Keratinocyte (primary cell): ENCODE data around the gene NAALADL1. TPM values are rescaled to one million over a fixed set of nuclear protein-coding genes. Genes with fewer than 3 reads are reported as not detected.

Source experiments
- DNase-seq: peaks from one replicate; pipeline ENCODE4 v3.0.0-alpha.2; 2011; ENCODE audit warnings: low read depth, missing footprints, low spot score
- FAIRE-seq: peaks from 2 replicates; lab custom pipeline; 2011; peaks lifted over from hg19 to GRCh38; lab: Jason Lieb, UNC
- H2AFZ ChIP-seq: 2 replicates; pipeline ENCODE4 v1.6.0; 2012; ENCODE audit warnings: low read length, control low read depth, inconsistent platforms; ENCODE audit not compliant: control insufficient read depth
- H3K27ac ChIP-seq: 2 replicates; pipeline ENCODE4 v1.5.1; 2011; ENCODE audit warnings: low read length; ENCODE audit not compliant: control insufficient read depth, insufficient read depth
- H3K27me3 ChIP-seq: 3 replicates; pipeline ENCODE4 v1.6.0; 2011; ENCODE audit warnings: low read length; ENCODE audit not compliant: control insufficient read depth, insufficient read depth; ENCODE audit errors: extremely low read depth
- H3K36me3 ChIP-seq, 2 experiments: 2 replicates in 1 of 2; 3 replicates in 1 of 2; pipeline ENCODE4 v1.5.1; 2011; ENCODE audit warnings: low read length in 2 of 2, mild to moderate bottlenecking in 1 of 2; ENCODE audit not compliant: control insufficient read depth in 2 of 2, insufficient read depth in 2 of 2; ENCODE audit errors: extremely low read depth in 1 of 2
- H3K4me1 ChIP-seq: 3 replicates; pipeline ENCODE4 v1.5.1; 2011; ENCODE audit warnings: low read length; ENCODE audit not compliant: control insufficient read depth, insufficient read depth; ENCODE audit errors: extremely low read depth
- H3K4me2 ChIP-seq: 3 replicates; pipeline ENCODE4 v1.6.0; 2011; ENCODE audit warnings: low read depth, low read length; ENCODE audit not compliant: control insufficient read depth, insufficient read depth; ENCODE audit errors: extremely low read depth
- H3K4me3 ChIP-seq, 3 experiments: fragments of 200-600 bp in 1 of 3; sonication (generic) in 1 of 3; 2 replicates in 2 of 3; 3 replicates in 1 of 3; pipeline ENCODE4 v1.5.1; 2011 to 2016; ENCODE audit warnings: low read length in 3 of 3, mild to moderate bottlenecking in 3 of 3, control low read depth in 2 of 3, inconsistent platforms in 1 of 3, low read depth in 1 of 3, mixed read lengths in 1 of 3, mixed run types in 1 of 3, moderate library complexity in 1 of 3; ENCODE audit not compliant: control insufficient read depth in 2 of 3, insufficient read depth in 2 of 3; ENCODE audit errors: extremely low read depth in 1 of 3
- H3K79me2 ChIP-seq: 2 replicates; pipeline ENCODE4 v1.6.0; 2012; ENCODE audit warnings: low read length; ENCODE audit not compliant: control insufficient read depth, insufficient read depth
- H3K9ac ChIP-seq: 3 replicates; pipeline ENCODE4 v1.6.0; 2011; ENCODE audit warnings: low read length; ENCODE audit not compliant: control insufficient read depth, insufficient read depth; ENCODE audit errors: extremely low read depth
- H3K9me1 ChIP-seq: 3 replicates; pipeline ENCODE4 v1.6.0; 2011; ENCODE audit warnings: low read length; ENCODE audit not compliant: control insufficient read depth, insufficient read depth; ENCODE audit errors: extremely low read depth
- H3K9me3 ChIP-seq: 2 replicates; pipeline ENCODE4 v1.5.1; 2012; ENCODE audit warnings: low read depth, low read length; ENCODE audit not compliant: control insufficient read depth
- H4K20me1 ChIP-seq: 3 replicates; pipeline ENCODE4 v1.6.0; 2011; ENCODE audit warnings: low read length; ENCODE audit not compliant: control insufficient read depth, insufficient read depth; ENCODE audit errors: extremely low read depth
- EZH2 ChIP-seq: IDR thresholded peaks from one replicate; pipeline ENCODE4 v1.6.1; 2012; ENCODE audit warnings: inconsistent platforms, mild to moderate bottlenecking, low read length, moderate library complexity
- dilution Hi-C: fragments of 300-500 bp; cut with MboI; formaldehyde crosslinking; loops from one replicate; pipeline ENCODE4 v1.7.0; 2020; ENCODE audit warnings: low sequenced_read_pairs; ENCODE audit not compliant: extremely low pct_ligation_motif_present
- polyA plus RNA-seq, 5 experiments: library from polyadenylated mRNA; depleted of rRNA in 3 of 5; stranded (reverse) in 3 of 5; stranded (forward) in 1 of 5; unstranded in 1 of 5; fragments of >200 nt; gene quantifications; 1 replicate in 1 of 5; 2 replicates in 3 of 5; 3 replicates in 1 of 5; pipeline versions ENCODE4 v1.2.1 to v1.2.3, GENCODE V29; 2011 to 2012; ENCODE audit warnings: missing spikeins in 2 of 5, low read depth in 1 of 5, low replicate concordance in 1 of 5
- TF ChIP-seq, protein P1 (sequence below), 3 experiments: IDR thresholded peaks in 1 of 3; conservative IDR thresholded peaks in 1 of 3; optimal IDR thresholded peaks in 1 of 3; 2 replicates in 2 of 3; 3 replicates in 1 of 3; pipeline versions ENCODE3 to v1.5.1; 2011; ENCODE audit warnings: low read length in 3 of 3, mild to moderate bottlenecking in 3 of 3, moderate library complexity in 2 of 3, control low read depth in 1 of 3, inconsistent platforms in 1 of 3; ENCODE audit not compliant: insufficient read depth in 2 of 3; ENCODE audit errors: extremely low read depth in 1 of 3

The NAALADL1 gene
- polyA plus RNA-seq, 1 donor (not counting 4 experiments of a cell fraction or from before 2014, with no cell fraction given) = 2.3 TPM

DNA sequence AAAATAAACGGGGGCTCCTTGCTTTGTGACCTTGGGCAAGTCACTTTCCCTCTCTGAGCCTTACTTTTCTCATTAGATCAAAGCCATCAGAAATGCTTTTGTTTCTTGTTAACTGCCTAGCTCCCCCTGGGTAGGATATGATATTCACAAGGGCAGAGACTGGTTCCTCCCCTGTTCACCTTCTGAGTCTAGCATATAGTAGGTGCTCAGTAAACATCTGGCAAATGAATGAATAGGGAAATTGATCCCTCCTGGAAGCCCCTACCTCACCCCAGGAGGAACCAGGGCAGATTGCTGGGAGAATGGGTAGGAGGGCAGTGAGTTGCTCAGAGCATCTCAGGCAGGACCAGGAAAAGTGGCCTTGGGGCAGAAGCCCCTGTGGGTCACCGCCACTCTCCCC is 23.9 kb downstream of the NAALADL1 start:
- Histone ChIP-seq H2AFZ (no peak overlapping the region), H3K27ac (no peak overlapping the region), H4K20me1 (no peaks in the 10 kb centered on the region), H3K4me1 (no peaks in the 10 kb centered on the region), H3K4me2 (no peak overlapping the region), H3K9me3 (no peaks in the 10 kb centered on the region), H3K4me3 (no peak overlapping the region), H3K9ac (no peak overlapping the region), H3K79me2 (no peaks in the 10 kb centered on the region), H3K27me3 (no peaks in the 10 kb centered on the region), H3K36me3 (peaks cover 4 to 17% of the 10 kb centered on the region in 2 experiments), H3K9me1 (no peaks in the 10 kb centered on the region)
- DNase-seq (no peak), FAIRE-seq (no peak)
- no peak for TF ChIP-seq EZH2
- TF ChIP-seq, protein P1, sequence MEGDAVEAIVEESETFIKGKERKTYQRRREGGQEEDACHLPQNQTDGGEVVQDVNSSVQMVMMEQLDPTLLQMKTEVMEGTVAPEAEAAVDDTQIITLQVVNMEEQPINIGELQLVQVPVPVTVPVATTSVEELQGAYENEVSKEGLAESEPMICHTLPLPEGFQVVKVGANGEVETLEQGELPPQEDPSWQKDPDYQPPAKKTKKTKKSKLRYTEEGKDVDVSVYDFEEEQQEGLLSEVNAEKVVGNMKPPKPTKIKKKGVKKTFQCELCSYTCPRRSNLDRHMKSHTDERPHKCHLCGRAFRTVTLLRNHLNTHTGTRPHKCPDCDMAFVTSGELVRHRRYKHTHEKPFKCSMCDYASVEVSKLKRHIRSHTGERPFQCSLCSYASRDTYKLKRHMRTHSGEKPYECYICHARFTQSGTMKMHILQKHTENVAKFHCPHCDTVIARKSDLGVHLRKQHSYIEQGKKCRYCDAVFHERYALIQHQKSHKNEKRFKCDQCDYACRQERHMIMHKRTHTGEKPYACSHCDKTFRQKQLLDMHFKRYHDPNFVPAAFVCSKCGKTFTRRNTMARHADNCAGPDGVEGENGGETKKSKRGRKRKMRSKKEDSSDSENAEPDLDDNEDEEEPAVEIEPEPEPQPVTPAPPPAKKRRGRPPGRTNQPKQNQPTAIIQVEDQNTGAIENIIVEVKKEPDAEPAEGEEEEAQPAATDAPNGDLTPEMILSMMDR (optimal IDR thresholded peaks at IDR 0.05 in 1 of 3, IDR thresholded peaks at IDR 0.05 in 1 of 3, conservative IDR thresholded peaks at IDR 0.05 in 1 of 3; ENCODE audit: extremely low read depth in 1 of 3, insufficient read depth in 2 of 3, low read length in 3 of 3) = no peak
- dilution Hi-C loops = no loop called here

DNA sequence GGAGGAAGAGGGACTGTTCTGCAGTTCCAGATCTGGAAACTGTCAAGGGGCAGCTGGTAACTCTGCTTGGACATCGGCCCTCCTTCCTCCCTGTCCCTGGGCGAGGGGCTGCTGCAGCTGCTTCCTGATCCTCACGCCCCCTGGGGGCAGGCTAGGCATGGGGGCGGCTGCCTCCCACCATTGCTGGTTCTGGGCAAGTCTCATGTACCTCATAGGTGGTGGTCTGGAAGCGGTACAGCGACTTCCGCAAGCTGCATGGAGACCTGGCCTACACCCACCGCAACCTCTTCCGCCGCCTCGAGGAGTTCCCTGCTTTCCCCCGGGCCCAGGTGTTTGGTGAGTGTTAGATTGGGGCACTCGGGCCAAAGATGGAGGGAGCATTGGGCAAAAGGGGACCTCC is 26.1 kb downstream of the NAALADL1 start:
- DNase-seq (no peak), FAIRE-seq (no peak)
- Histone ChIP-seq H3K4me2 (no peak overlapping the region), H3K9ac (no peak overlapping the region), H4K20me1 (no peaks in the 10 kb centered on the region), H2AFZ (no peak overlapping the region), H3K27ac (no peak overlapping the region), H3K9me1 (no peaks in the 10 kb centered on the region), H3K36me3 (peaks cover 4 to 15% of the 10 kb centered on the region in 2 experiments), H3K4me3 (no peak overlapping the region), H3K79me2 (no peaks in the 10 kb centered on the region), H3K4me1 (peaks cover 7% of the 10 kb centered on the region), H3K27me3 (no peaks in the 10 kb centered on the region), H3K9me3 (no peaks in the 10 kb centered on the region)
- no peak for TF ChIP-seq EZH2
- TF ChIP-seq, protein P1 (optimal IDR thresholded peaks at IDR 0.05 in 1 of 3, IDR thresholded peaks at IDR 0.05 in 1 of 3, conservative IDR thresholded peaks at IDR 0.05 in 1 of 3; ENCODE audit: extremely low read depth in 1 of 3, insufficient read depth in 2 of 3, low read length in 3 of 3) = no peak
- dilution Hi-C loops = no loop called here
